H1 (cell line): ENCODE data around the gene DLG5. TPM values are rescaled to one million over a fixed set of nuclear protein-coding genes. Genes with fewer than 3 reads are reported as not detected.

Experiments used
- CTCF ChIA-PET: fragments of 300-600 bp; sonication (Branson Sonifier 250); formaldehyde crosslinking; loops from one replicate; lab custom pipeline; 2021; ENCODE audit not compliant: partially characterized antibody; lab: Charles Lee
- POLR2A ChIA-PET: fragments of 300-600 bp; sonication (Branson Sonifier 250); formaldehyde crosslinking; loops from one replicate; lab custom pipeline; 2021; ENCODE audit warnings: inconsistent platforms; ENCODE audit not compliant: partially characterized antibody; lab: Charles Lee
- DNase-seq, 2 experiments: peaks; one replicate each; pipeline versions ENCODE4 v3.0.0 to v3.0.0-alpha.2; 2010 to 2022; ENCODE audit warnings: low spot score in 2 of 2, low read depth in 1 of 2, mixed read lengths in 1 of 2
- FAIRE-seq: peaks from 2 replicates; lab custom pipeline; 2011; peaks lifted over from hg19 to GRCh38; lab: Jason Lieb, UNC
- H2AFZ ChIP-seq: 2 replicates; pipeline ENCODE4 v1.8.1; 2012; ENCODE audit warnings: low read length, inconsistent platforms
- H2AK5ac ChIP-seq: 2 replicates; pipeline ENCODE4 v1.6.1; 2013; ENCODE audit warnings: low read depth, low read length
- H2BK120ac ChIP-seq: replicated peaks from 2 replicates; pipeline ENCODE3; 2013; ENCODE audit warnings: low read depth, low read length, inconsistent platforms
- H2BK12ac ChIP-seq: 2 replicates; pipeline ENCODE4 v1.6.1; 2013; ENCODE audit warnings: low read depth, low read length
- H2BK15ac ChIP-seq: 2 replicates; pipeline ENCODE4 v1.6.1; 2013; ENCODE audit warnings: low read length
- H2BK20ac ChIP-seq: 2 replicates; pipeline ENCODE4 v1.6.1; 2013; ENCODE audit warnings: low read length
- H2BK5ac ChIP-seq: 2 replicates; pipeline ENCODE4 v1.6.1; 2013; ENCODE audit warnings: low read depth, low read length
- H3K14ac ChIP-seq: 2 replicates; pipeline ENCODE4 v1.6.1; 2013; ENCODE audit warnings: inconsistent platforms; ENCODE audit not compliant: insufficient read length
- H3K18ac ChIP-seq: 2 replicates; pipeline ENCODE4 v1.6.1; 2013; ENCODE audit warnings: low read length; ENCODE audit errors: extremely low read depth
- H3K23ac ChIP-seq: 2 replicates; pipeline ENCODE4 v1.6.1; 2013; ENCODE audit warnings: inconsistent platforms; ENCODE audit not compliant: insufficient read length
- H3K23me2 ChIP-seq: 2 replicates; pipeline ENCODE4 v1.6.1; 2013; ENCODE audit warnings: low read depth, low read length
- H3K27ac ChIP-seq: 2 replicates; pipeline ENCODE4 v1.6.1; 2011; ENCODE audit warnings: low read depth, low read length, inconsistent platforms
- H3K27me3 ChIP-seq, 4 experiments: replicated peaks in 1 of 4; 1 replicate in 1 of 4; 2 replicates in 3 of 4; pipeline versions ENCODE4 v1.6.1 to v1.8.1; 2011 to 2013; ENCODE audit warnings: low read length in 3 of 4, mild to moderate bottlenecking in 3 of 4, inconsistent platforms in 2 of 4, mixed read lengths in 2 of 4, moderate library complexity in 1 of 4; ENCODE audit not compliant: control insufficient read depth in 3 of 4, insufficient read depth in 3 of 4; ENCODE audit errors: extremely low read depth in 1 of 4
- H3K36me3 ChIP-seq, 4 experiments: 2 replicates each; pipeline versions ENCODE4 v1.6.1 to v1.8.1; 2011 to 2013; ENCODE audit warnings: mild to moderate bottlenecking in 4 of 4, low read length in 3 of 4, moderate library complexity in 2 of 4, control low read depth in 1 of 4, inconsistent platforms in 1 of 4; ENCODE audit not compliant: insufficient read depth in 4 of 4, control insufficient read depth in 2 of 4
- H3K4ac ChIP-seq: replicated peaks from 2 replicates; pipeline ENCODE3; 2013; ENCODE audit warnings: low read length, low read depth, mixed read lengths, inconsistent platforms; ENCODE audit not compliant: insufficient read length
- H3K4me1 ChIP-seq, 4 experiments: replicated peaks in 1 of 4; 1 replicate in 1 of 4; 2 replicates in 3 of 4; pipeline versions ENCODE4 v1.6.1 to v1.8.1; 2011 to 2013; ENCODE audit warnings: low read length in 3 of 4, inconsistent platforms in 2 of 4, mixed read lengths in 1 of 4; ENCODE audit not compliant: insufficient read depth in 4 of 4, control insufficient read depth in 3 of 4
- H3K4me2 ChIP-seq, 2 experiments: 2 replicates each; pipeline versions ENCODE4 v1.6.1 to v1.8.1; 2011 to 2013; ENCODE audit warnings: low read depth in 2 of 2, low read length in 2 of 2, control low read depth in 1 of 2, inconsistent platforms in 1 of 2, mild to moderate bottlenecking in 1 of 2; ENCODE audit not compliant: insufficient read depth in 1 of 2
- H3K4me3 ChIP-seq, 4 experiments: fragments of 200-600, 300-600 bp in 1 of 4; sonication (generic), shearing (Covaris generic), sonication (Bioruptor Twin) in 1 of 4; 2 replicates each; pipeline versions ENCODE4 v1.5.1 to v1.8.1; 2011 to 2016; ENCODE audit warnings: low read length in 4 of 4, low read depth in 3 of 4, control low read depth in 2 of 4, inconsistent platforms in 2 of 4, mild to moderate bottlenecking in 2 of 4, mixed read lengths in 1 of 4, moderate library complexity in 1 of 4; ENCODE audit not compliant: insufficient read depth in 2 of 4; ENCODE audit errors: extremely low read depth in 1 of 4
- H3K56ac ChIP-seq: replicated peaks from 2 replicates; pipeline ENCODE3; 2013; ENCODE audit warnings: low read depth, mild to moderate bottlenecking, mixed read lengths, low read length, inconsistent platforms; ENCODE audit not compliant: insufficient read length
- H3K79me1 ChIP-seq: 2 replicates; pipeline ENCODE4 v1.6.1; 2013; ENCODE audit warnings: low read depth, low read length, control low read depth
- H3K79me2 ChIP-seq, 2 experiments: 2 replicates each; pipeline versions ENCODE4 v1.6.1 to v1.8.1; 2012 to 2013; ENCODE audit warnings: low read length in 2 of 2, mild to moderate bottlenecking in 2 of 2, inconsistent platforms in 1 of 2; ENCODE audit not compliant: insufficient read depth in 2 of 2, control insufficient read depth in 1 of 2
- H3K9ac ChIP-seq, 4 experiments: replicated peaks in 1 of 4; 1 replicate in 1 of 4; 2 replicates in 3 of 4; pipeline versions ENCODE4 v1.6.1 to v1.8.1; 2011 to 2013; ENCODE audit warnings: low read depth in 3 of 4, low read length in 3 of 4, control low read depth in 2 of 4, mild to moderate bottlenecking in 2 of 4, moderate library complexity in 2 of 4, inconsistent platforms in 1 of 4; ENCODE audit errors: extremely low read depth in 1 of 4
- H3K9me3 ChIP-seq, 2 experiments: 2 replicates each; pipeline versions ENCODE4 v1.6.1 to v1.8.1; 2012 to 2013; ENCODE audit warnings: mild to moderate bottlenecking in 2 of 2, moderate library complexity in 2 of 2, control low read depth in 1 of 2, inconsistent platforms in 1 of 2, low read depth in 1 of 2, low read length in 1 of 2, mixed read lengths in 1 of 2; ENCODE audit not compliant: insufficient read depth in 2 of 2
- H4K20me1 ChIP-seq, 2 experiments: replicated peaks in 1 of 2; 2 replicates each; pipeline versions ENCODE3 to v1.8.1; 2011 to 2013; ENCODE audit warnings: inconsistent platforms in 2 of 2, low read length in 2 of 2, mild to moderate bottlenecking in 1 of 2; ENCODE audit not compliant: insufficient read depth in 2 of 2, control insufficient read depth in 1 of 2
- H4K5ac ChIP-seq: 2 replicates; pipeline ENCODE4 v1.6.1; 2013; ENCODE audit warnings: low read length, low read depth, mixed read lengths, inconsistent platforms; ENCODE audit not compliant: insufficient read length
- H4K8ac ChIP-seq: 2 replicates; pipeline ENCODE4 v1.8.0; 2013; ENCODE audit warnings: mild to moderate bottlenecking, moderate library complexity, low read length, inconsistent platforms; ENCODE audit not compliant: insufficient read depth; ENCODE audit errors: extremely low read depth
- H4K91ac ChIP-seq: replicated peaks from 2 replicates; pipeline ENCODE3; 2013; ENCODE audit warnings: low read length, mixed read lengths, inconsistent platforms; ENCODE audit not compliant: insufficient read length
- ASH2L ChIP-seq: fragments of 200-600, 300-600 bp; sonication (generic); IDR thresholded peaks from one replicate; pipeline ENCODE4 v1.7.1; 2017; ENCODE audit warnings: low read length
- CBX5 ChIP-seq: fragments of 300-800, 300-1000 bp; sonication (generic); IDR thresholded peaks from 2 replicates; pipeline ENCODE4 v1.7.1; 2016; ENCODE audit warnings: antibody characterized with exemption, low read length, low read depth
- CHD1 ChIP-seq: IDR thresholded peaks from 2 replicates; pipeline ENCODE4 v1.6.1; 2012; ENCODE audit warnings: low read depth, low read length, improper control_type of control experiment
- CHD2 ChIP-seq: IDR thresholded peaks from 2 replicates; pipeline ENCODE4 v1.6.1; 2012; ENCODE audit warnings: low read length, improper control_type of control experiment
- CREB1 ChIP-seq: IDR thresholded peaks from 2 replicates; pipeline ENCODE4 v1.6.1; 2012; ENCODE audit warnings: inconsistent platforms
- EZH2 ChIP-seq: fragments of 200-600 bp; sonication (generic); IDR thresholded peaks from 2 replicates; pipeline ENCODE4 v1.7.1; 2012; ENCODE audit warnings: low read depth, mild to moderate bottlenecking, moderate library complexity, low read length, inconsistent platforms; ENCODE audit not compliant: severe bottlenecking
- KDM4A ChIP-seq: IDR thresholded peaks from one replicate; pipeline ENCODE4 v1.7.1; 2012; ENCODE audit warnings: low read depth, mild to moderate bottlenecking, moderate library complexity, low read length, inconsistent platforms; ENCODE audit not compliant: severe bottlenecking
- NANOG ChIP-seq: IDR thresholded peaks from 2 replicates; pipeline ENCODE4 v1.6.1; 2011; ENCODE audit warnings: low read length, low read depth, mild to moderate bottlenecking, inconsistent platforms; ENCODE audit not compliant: insufficient read depth, poor library complexity, severe bottlenecking
- RFX5 ChIP-seq: IDR thresholded peaks from 2 replicates; pipeline ENCODE4 v1.6.1; 2011; ENCODE audit warnings: low read depth, low read length, improper control_type of control experiment, borderline replicate concordance
- SIX5 ChIP-seq: IDR thresholded peaks from 2 replicates; pipeline ENCODE4 v1.6.1; 2011; ENCODE audit warnings: mild to moderate bottlenecking, low read depth, low read length
- TBP ChIP-seq: IDR thresholded peaks from 2 replicates; pipeline ENCODE4 v1.6.1; 2011; ENCODE audit warnings: low read depth, low read length, improper control_type of control experiment
- WGBS, 2 experiments: shearing (Covaris generic) in 1 of 2; methylation state at CpG; one replicate each; pipeline versions ENCODE4 v1.1.6 to v1.1.7; 2013 to 2015; ENCODE audit warnings: low lambda C conversion rate in 2 of 2, mixed read lengths in 2 of 2, inconsistent platforms in 1 of 2, low coverage in 1 of 2, missing lambda C conversion rate in 1 of 2; ENCODE audit not compliant: insufficient replicate concordance in 2 of 2, insufficient coverage in 1 of 2, insufficient read length in 1 of 2; ENCODE audit errors: extremely low coverage in 1 of 2, missing lambda C conversion rate in 1 of 2; 5-methylcytosine and 5-hydroxymethylcytosine counted together
- polyA plus RNA-seq, 7 experiments: library from polyadenylated mRNA; depleted of rRNA in 3 of 7; stranded (reverse) in 5 of 7; unstranded in 2 of 7; fragments of >200 nt in 5 of 7; fragments of 200-250 nt in 2 of 7; gene quantifications; 1 replicate in 5 of 7; 2 replicates in 1 of 7; 4 replicates in 1 of 7; pipeline versions ENCODE4 v1.2.1 to v1.2.3, GENCODE V29; 2011 to 2013; ENCODE audit warnings: missing spikeins in 2 of 7, mixed read lengths in 2 of 7
- total RNA-seq: library from RNA; stranded (reverse); fragmentation: NEBNext Ultra II Directional; extraction: Animal tissue kit (Norgen Biotek cat#: 25700); gene quantifications from 2 replicates; pipeline ENCODE4 v1.2.1, GENCODE V29; 2021

The DLG5 gene
- total and polyA plus RNA-seq, 2 of the 8 experiments (the other 6 are each of a cell fraction or from before 2014, with no cell fraction given): 15.6 to 71.4 TPM

DNA sequence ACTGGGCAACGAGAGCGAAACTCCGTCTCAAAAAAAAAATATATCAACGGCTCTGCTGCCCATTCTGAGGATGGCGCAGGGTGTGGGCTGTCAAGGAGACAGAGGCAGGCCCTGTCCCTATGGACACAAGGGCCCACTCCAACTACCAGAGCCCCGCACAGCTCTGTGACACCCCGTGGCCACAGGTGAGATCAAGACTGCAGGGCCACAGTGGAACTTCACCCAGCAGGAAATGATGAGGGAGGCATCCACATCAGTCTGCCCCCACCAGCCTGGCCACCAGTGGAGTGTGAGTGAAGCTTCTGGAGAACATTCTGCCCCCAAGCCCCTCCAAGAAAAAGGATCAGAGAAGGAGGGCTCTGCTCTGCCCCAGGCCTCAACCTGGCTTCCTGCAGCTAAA is 136.7 kb downstream of the DLG5 start:
- H2BK120ac ChIP-seq: no peak overlapping the region
- H3K79me1 ChIP-seq: no peaks in the 10 kb centered on the region
- H3K27ac ChIP-seq: no peak overlapping the region
- no peak overlapping the region for H2BK12ac ChIP-seq
- H3K14ac ChIP-seq: no peak overlapping the region
- no peak overlapping the region for H3K23ac ChIP-seq
- no peak for TF ChIP-seq ASH2L
- no peak for TF ChIP-seq SIX5
- no peak for TF ChIP-seq CHD2
- TF ChIP-seq NANOG: no peak
- TF ChIP-seq CREB1: no peak
- TF ChIP-seq RFX5: no peak
- no peak for TF ChIP-seq EZH2
- no peak for TF ChIP-seq CHD1
- TF ChIP-seq TBP: no peak
- no peak for TF ChIP-seq CBX5
- TF ChIP-seq KDM4A: no peak
- TF ChIP-seq, all 59 proteins: peak for 0
- Histone ChIP-seq H3K9me3 (no peaks in the 10 kb centered on the region), H2BK15ac (no peak overlapping the region), H3K79me2 (no peaks in the 10 kb centered on the region), H4K20me1 (no peaks in the 10 kb centered on the region), H3K4me2 (no peak overlapping the region), H3K4me1 (no peaks in the 10 kb centered on the region), H2AK5ac (no peak overlapping the region), H3K4me3 (no peak overlapping the region), H2BK20ac (no peak overlapping the region), H2BK5ac (no peak overlapping the region), H3K4ac (no peak overlapping the region), H3K9ac (no peak overlapping the region), H3K18ac (no peak overlapping the region), H2AFZ (no peak overlapping the region), H3K27me3 (no peaks in the 10 kb centered on the region), H4K5ac (no peak overlapping the region), H4K91ac (no peak overlapping the region), H3K36me3 (peaks cover 5 to 33% (median 18%) of the 10 kb centered on the region in 4 experiments), H4K8ac (0 out of 2 replicates have a peak overlapping the region, but pooled peaks have one; percentile 57), H3K23me2 (no peaks in the 10 kb centered on the region), H3K56ac (no peak overlapping the region)
- ChIA-PET CTCF (interaction anchor here (0.6 to 1.6 kb wide), 2 partner anchors 20 to 537 kb away, joined by 3 to 6 read pairs; no protein-coding TSS in a partner anchor), POLR2A (no interaction called here)
- 96% methylated on average over 7 of the region's 7 CpGs; no CpG with 5 or more reads in 1 of the 2 experiments for WGBS, 2 experiments
- DNase-seq (no peak), FAIRE-seq (no peak)
